NCI-H748 treated with DMSO at 0.1 percent for 48 hours (cell line): Measurements from ENCODE around the gene ARID3C.
"Not testable (repeated sequence)": the region's sequence is repeated elsewhere in the genome, so short reads cannot be mapped to it uniquely, and the experiment has no call there.

Source experiments
- DNase-seq: peaks from one replicate; lab custom pipeline; 2025; lab: John Stamatoyannopoulos, UW

ARID3C gene

DNA sequence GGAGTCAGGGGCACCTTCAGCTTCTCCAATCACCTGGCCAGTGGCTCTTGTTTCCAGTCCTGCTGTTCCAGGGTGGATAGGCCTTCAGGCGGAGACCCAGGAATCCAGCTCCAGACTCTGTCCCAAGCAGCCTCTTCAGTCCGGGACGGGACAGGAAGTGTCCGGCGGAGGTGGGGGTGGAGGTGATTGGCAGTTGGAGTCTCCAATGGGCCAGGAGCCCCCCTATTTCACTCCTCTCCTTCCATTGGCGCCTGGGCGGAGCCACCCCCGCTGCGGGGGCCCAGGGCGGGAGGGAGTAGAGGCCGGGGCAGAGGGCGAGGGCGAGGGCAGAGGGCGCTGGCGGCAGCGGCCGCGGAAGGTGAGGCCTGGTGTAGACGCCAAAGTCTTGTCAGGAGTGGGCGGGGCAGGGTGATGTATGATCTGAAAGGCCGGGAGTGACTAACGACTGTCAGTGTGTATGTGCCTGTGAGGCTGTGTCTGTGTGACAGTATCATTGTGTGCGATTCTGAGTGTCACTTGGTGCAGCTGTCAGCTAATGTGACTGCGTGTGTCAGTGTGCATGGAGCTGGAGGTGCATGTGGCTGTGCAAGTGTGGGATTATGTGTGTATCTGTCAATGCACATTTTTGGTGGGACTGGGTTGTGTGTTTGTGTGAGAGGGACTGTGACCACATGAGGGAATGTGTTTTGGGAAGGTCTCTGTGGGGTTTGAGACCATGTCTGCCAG is 23.2 kb upstream of the ARID3C start, which contains the start of gene IL11RA:
Gene IL11RA, plus strand, starts transcription at position 310 of the 726 bp plus-strand sequence. CDS start 3,033 bp downstream, outside the sequence.
- DNase-seq, result no peak

- no peak for DNase-seq
These were observed 22.5 kb upstream of the ARID3C start for GRCh38 chr9:34651321-34651720.

DNA sequence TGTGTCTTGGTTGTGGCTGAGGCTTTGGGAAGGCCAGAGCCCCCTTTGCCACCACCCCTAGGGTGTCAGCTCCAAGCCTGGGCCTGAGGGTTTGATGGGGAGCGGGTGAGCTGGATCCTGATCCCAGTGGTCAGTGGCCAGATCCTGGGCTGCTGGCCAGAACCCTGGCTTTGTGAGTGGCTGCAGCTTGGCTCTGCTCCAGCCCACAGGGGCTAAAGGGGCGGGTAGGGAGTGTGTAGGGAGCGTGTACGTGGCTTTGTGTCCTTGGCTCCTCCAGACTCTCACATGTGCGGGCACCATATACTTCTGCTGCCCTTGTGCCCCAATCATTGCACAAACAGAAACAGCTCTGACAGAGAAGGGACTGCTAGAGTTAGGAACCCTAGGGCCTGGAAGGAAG is 21.9 kb upstream of the ARID3C start:
- no peak for DNase-seq

- DNase-seq, result no peak
These were observed 19.8 kb upstream of the ARID3C start for GRCh38 chr9:34648673-34649072.

GRCh38 chr9:34647651-34648050 is 18.8 kb upstream of the ARID3C start:
- DNase-seq, result no peak

DNA sequence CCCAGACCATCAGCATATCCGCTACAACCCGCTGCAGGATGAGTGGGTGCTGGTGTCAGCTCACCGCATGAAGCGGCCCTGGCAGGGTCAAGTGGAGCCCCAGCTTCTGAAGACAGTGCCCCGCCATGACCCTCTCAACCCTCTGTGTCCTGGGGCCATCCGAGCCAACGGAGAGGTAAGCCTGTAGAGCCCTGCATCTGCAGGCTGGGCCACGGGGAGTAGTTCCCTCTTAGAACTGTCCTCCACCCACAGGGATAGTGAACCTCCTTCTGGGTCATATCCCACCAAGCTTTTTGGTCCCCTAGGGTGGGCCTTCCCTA is 18.2 kb upstream of the ARID3C start:
- no peak for DNase-seq

- DNase-seq, result peak; percentile 82
These were observed 17.6 kb upstream of the ARID3C start, which contains the start of gene GALT for GRCh38 chr9:34646211-34647083. GALT (plus strand) TSS chr9:34646675; CDS start chr9:34646705, 30 bp downstream.

GRCh38 chr9:34644766-34645314 is 16.0 kb upstream of the ARID3C start:
- no peak for DNase-seq

GRCh38 chr9:34642679-34643078 is 13.8 kb upstream of the ARID3C start:
- DNase-seq, result no peak

GRCh38 chr9:34639322-34639721 is 10.5 kb upstream of the ARID3C start:
- not testable (repeated sequence) for DNase-seq

- DNase-seq, result no peak
These were observed 9.2 kb upstream of the ARID3C start for GRCh38 chr9:34638138-34638445.

GRCh38 chr9:34637356-34638137 is 8.7 kb upstream of the ARID3C start, which contains the start of gene SIGMAR1:
SIGMAR1 (minus strand) TSS chr9:34637787; CDS start chr9:34637697, 90 bp downstream.
- DNase-seq, result peak; percentile 66

DNA sequence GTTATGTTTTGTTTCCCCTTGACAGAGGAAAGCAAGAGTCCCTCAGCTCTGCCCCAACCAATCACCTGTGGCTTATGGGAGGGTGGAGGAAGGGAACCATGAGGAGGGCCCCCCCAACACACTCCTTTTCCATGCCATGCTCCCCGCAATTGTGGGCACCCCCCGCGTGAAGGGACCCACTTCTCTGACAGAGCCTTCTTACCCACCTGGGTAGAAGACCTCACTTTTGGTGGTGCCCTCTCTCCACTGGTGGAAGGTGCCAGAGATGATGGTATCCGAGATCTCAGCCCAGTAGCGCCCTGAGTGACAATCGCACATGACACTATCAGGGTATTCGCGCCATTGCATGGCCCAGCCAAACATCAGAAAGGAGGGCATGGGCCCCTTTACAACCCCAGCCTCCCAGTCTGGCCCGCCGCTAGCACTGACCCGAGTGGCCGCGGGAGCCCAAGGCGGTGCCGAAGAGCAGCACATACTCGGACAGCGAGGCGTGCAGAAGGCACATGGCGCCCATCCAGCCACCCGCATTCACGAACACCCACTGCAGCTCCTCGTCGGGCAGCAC is 8.0 kb upstream of the ARID3C start:
- no peak for DNase-seq

- DNase-seq, result no peak
These were observed 6.7 kb upstream of the ARID3C start for GRCh38 chr9:34635556-34635955.

DNA sequence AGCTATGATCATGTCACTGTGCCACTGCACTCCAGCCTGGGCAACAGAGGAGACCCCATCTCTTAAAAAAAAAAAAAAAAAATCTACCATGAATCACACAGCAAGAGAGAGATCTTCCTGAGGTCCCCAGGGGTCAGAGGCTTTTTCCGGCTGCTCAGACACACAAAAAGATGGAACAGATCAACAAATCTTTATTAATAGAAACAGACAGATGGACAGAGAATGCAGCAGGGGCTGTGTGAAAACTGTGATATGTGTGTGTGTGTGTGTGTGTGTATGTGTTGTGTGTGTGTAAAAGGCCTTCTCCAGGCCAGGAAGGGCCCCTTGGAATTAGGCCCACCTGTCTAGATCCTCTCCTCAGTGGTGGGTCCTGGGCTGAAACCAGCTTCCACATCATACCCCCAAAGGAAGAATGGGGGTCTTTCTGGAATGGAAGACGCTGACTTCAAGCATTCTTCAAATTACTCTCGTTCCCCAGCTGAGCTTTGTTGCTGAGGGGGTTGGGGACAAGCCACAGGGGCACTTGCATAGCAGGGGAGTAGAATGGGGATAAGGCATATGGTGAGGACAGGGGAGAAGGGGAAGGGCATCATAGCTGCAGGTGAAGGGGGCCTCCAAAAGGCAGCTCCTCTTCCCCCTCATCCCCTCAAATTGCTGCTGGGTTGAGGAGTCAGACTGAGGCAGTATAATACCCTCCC is 5.8 kb upstream of the ARID3C start:
- no peak for DNase-seq

GRCh38 chr9:34633851-34634550 is 5.1 kb upstream of the ARID3C start:
- peak; percentile 54 for DNase-seq

DNA sequence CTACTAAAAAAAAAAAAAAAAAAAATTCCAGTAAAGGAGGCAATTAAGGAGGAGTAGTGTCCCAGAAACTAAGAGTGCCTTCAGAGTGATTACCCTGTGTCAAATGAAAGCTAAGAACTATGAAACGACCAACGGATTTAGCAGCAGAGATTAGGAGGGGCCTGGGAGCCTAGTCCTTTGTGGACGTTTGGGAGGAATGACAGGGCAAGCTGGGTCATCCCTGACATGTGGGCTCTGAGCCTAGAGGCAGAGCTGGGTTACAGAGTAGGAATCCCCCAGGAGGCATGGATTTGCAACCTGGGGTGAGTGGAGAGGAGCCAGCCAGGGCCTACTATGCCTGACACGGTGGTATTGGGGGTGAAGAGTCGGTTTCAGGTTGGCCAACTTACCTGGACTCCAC is 4.3 kb upstream of the ARID3C start:
- DNase-seq, result no peak

DNA sequence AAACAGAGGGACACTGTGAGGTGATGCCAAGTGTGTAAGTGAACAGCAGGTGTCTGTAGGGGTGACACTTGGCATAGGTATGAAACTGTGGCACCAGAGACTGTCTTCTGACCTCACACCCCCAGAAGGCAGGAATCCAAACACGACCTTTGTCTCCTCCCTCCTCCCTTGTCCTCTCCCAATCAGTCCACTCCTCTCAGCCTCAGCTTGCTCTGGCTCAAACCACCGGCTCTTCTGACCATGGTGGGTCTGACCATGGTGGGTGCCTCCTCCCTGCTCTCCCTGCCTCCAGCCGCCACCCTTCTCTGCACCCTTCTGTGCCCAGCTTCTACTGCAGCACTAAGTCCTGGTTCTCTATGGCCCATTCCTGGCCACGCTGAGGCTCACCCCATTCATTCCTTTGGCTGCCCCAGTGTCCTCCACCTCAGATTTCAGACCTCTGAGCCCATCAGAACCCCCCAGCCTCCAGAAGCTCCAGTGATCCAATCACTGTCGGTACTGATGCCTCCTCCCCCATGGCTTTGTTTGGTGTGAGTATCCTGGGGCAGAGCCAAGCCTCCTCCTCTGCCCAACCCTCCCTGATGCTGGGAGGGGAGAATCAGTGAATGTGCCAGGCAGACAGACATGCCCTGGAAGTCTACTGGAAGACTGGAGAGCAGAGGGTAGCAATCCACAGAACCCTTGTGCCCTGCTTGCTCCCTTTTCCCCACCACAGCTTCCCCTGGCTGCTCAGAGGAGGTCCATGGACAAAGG is 1.7 kb upstream of the ARID3C start:
- no peak for DNase-seq

DNA sequence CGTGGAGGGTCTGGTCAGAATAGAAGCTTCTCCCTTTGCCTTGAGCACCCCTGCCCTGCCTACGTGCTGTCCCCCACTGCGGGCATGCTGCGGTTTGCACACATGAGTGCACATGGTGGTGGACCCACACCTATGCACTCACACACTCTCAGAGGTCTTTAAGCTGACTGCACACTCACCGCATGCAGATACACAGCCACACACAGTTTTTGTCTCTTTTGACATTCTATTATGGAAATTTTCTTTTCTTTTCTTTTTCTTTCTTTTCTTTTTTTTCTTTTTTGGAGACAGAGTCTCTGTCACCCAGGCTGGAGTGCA is 584 bp upstream of the ARID3C start:
- DNase-seq, result no peak
